ENCODE results near the gene ZNF865. TPM values are rescaled to one million over a fixed set of nuclear protein-coding genes. Genes with fewer than 3 reads are reported as not detected.

Gene ZNF865
- total RNA-seq, 3 donors from 2014 or later (not counting 1 experiment from before 2014, with no cell fraction given), result 18.5 to 22.1 (median 20.9) TPM

DNA sequence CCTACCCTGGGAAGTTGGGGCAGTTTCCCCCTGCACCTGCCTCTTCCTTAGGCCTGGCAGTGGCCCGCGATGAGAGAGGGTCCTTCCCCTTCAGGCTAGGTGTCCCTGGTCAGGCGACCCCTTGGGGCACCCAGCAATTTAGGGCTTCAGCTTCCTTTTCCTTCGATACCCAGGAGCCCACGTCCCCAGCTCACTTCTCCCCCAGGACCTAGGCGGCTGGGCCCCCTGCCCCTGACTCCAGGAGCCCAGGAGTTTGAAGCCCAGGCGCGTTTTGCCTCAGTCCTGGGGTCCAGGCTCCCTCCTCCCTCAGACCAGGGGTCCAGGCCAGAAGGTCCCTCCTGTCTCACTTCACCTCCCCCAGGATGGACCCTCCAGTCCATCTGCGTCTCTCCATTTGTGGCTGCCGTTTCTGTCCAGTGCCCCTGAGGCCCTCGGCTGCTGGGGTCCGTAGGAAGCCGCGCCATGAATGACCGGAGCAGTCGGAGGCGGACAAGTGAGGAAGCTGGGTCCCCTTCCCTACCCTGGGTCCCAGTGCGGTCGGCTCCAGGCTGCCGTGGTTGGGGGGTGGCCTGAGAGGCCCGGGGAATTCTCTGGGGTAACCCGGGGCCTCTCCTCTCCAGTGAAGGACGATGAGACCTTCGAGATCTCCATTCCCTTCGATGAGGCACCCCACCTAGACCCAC lies 43.3 kb downstream of the ZNF865 start:
- H3K36me3 ChIP-seq (ENCODE audit: control insufficient read depth, insufficient read depth, low read length), result peaks cover 13% of the 10 kb centered on the region
- DNase-seq (no peak), ATAC-seq (no peak)
- no peak for TF ChIP-seq CTCF (IDR thresholded peaks at IDR 0.05)
- no peaks in the 10 kb centered on the region for H3K9me3 ChIP-seq (ENCODE audit: control insufficient read depth, insufficient read depth, low read length)
- H3K27me3 ChIP-seq (ENCODE audit: control insufficient read depth, insufficient read depth, low read length), result no peaks in the 10 kb centered on the region
- H3K4me1 Mint-ChIP-seq, result peaks cover 7 to 33% of the 10 kb centered on the region in 2 donors
- peak overlapping the region; percentile 83 for H3K4me3 Mint-ChIP-seq
- peaks cover 44% of the 10 kb centered on the region for H3K4me1 ChIP-seq (ENCODE audit: control insufficient read depth, insufficient read depth, low read length)
- no peaks in the 10 kb centered on the region for H3K9me3 Mint-ChIP-seq
- WGBS (ENCODE audit: insufficient coverage), result 30% methylated on average over 22 of the region's 25 CpGs
- H3K27ac ChIP-seq (ENCODE audit: low read length), result peak overlapping the region; percentile 33
- no peaks in the 10 kb centered on the region for H3K36me3 Mint-ChIP-seq
- peaks cover 0 to 7% of the 10 kb centered on the region in 2 donors for H3K27me3 Mint-ChIP-seq (ENCODE audit: low read depth in 2 of 2)
- peak overlapping the region in 1 of 2 donors; percentile 76 for H3K27ac Mint-ChIP-seq
- peak overlapping the region; percentile 61 for H3K4me3 ChIP-seq (ENCODE audit: low read length)
- intact Hi-C loops (cut with micrococcal nuclease), result no loop called here

GRCh38 chr19:55649268-55650125 lies 44.0 kb downstream of the ZNF865 start:
- no peaks in the 10 kb centered on the region for H3K27me3 ChIP-seq (ENCODE audit: control insufficient read depth, insufficient read depth, low read length)
- peak overlapping the region; percentile 83 for H3K4me3 Mint-ChIP-seq
- H3K9me3 Mint-ChIP-seq, result no peaks in the 10 kb centered on the region
- intact Hi-C loops (cut with micrococcal nuclease), result loop anchor here (5.0 to 10.0 kb wide), 3 partner anchors 472 to 1455 kb away; partner anchors contain the start of genes TSEN34 and ZSCAN5A
- DNase-seq, result no peak
- H3K27ac ChIP-seq (ENCODE audit: low read length), result no peak overlapping the region
- WGBS (ENCODE audit: insufficient coverage), result 78% methylated on average over 17 of the region's 17 CpGs
- peaks cover 15 to 34% of the 10 kb centered on the region in 2 donors for H3K4me1 Mint-ChIP-seq
- no peaks in the 10 kb centered on the region for H3K36me3 Mint-ChIP-seq
- TF ChIP-seq CTCF (IDR thresholded peaks at IDR 0.05), result no peak
- H3K4me1 ChIP-seq (ENCODE audit: control insufficient read depth, insufficient read depth, low read length), result peaks cover 36% of the 10 kb centered on the region
- peaks cover 0 to 7% of the 10 kb centered on the region in 2 donors for H3K27me3 Mint-ChIP-seq (ENCODE audit: low read depth in 2 of 2)
- no peak for ATAC-seq
- H3K4me3 ChIP-seq (ENCODE audit: low read length), result no peak overlapping the region
- H3K9me3 ChIP-seq (ENCODE audit: control insufficient read depth, insufficient read depth, low read length), result no peaks in the 10 kb centered on the region
- H3K27ac Mint-ChIP-seq, result peak overlapping the region in 1 of 2 donors; percentile 65
- peaks cover 13% of the 10 kb centered on the region for H3K36me3 ChIP-seq (ENCODE audit: control insufficient read depth, insufficient read depth, low read length)

DNA sequence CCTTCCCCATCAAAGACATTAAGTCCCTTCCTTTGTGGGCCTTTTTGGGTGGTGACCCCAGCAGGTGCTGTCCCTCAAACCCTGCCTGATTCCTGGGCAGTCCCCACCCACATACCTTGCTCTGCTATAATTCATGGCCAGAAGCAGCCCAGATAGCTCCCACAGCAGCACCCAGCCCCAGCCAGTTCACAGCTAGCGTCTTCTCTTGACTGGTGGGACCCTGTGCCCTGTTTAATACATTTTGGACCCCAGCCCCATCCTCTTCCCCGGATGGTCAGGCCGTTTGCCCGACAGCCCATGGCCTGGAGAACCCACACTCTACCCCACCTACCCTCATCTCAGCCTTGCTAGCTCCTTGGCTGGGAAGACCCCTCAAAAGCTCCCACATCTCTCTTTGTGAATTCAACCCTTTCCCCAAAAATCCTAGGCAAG lies 44.7 kb downstream of the ZNF865 start:
- H3K27ac Mint-ChIP-seq, result peak overlapping the region in 1 of 2 donors; percentile 65
- peaks cover 33% of the 10 kb centered on the region for H3K4me1 ChIP-seq (ENCODE audit: control insufficient read depth, insufficient read depth, low read length)
- WGBS (ENCODE audit: insufficient coverage), result 94% methylated on average over 4 of the region's 4 CpGs
- H3K27me3 ChIP-seq (ENCODE audit: control insufficient read depth, insufficient read depth, low read length), result no peaks in the 10 kb centered on the region
- no peaks in the 10 kb centered on the region for H3K9me3 Mint-ChIP-seq
- H3K27ac ChIP-seq (ENCODE audit: low read length), result no peak overlapping the region
- H3K36me3 ChIP-seq (ENCODE audit: control insufficient read depth, insufficient read depth, low read length), result peaks cover 6% of the 10 kb centered on the region
- no peak for TF ChIP-seq CTCF (IDR thresholded peaks at IDR 0.05)
- ATAC-seq (no peak), DNase-seq (no peak)
- no peaks in the 10 kb centered on the region for H3K36me3 Mint-ChIP-seq
- H3K4me3 ChIP-seq (ENCODE audit: low read length), result no peak overlapping the region
- H3K4me3 Mint-ChIP-seq, result peak overlapping the region; percentile 37
- no peaks in the 10 kb centered on the region for H3K9me3 ChIP-seq (ENCODE audit: control insufficient read depth, insufficient read depth, low read length)
- H3K4me1 Mint-ChIP-seq, result peaks cover 17 to 32% of the 10 kb centered on the region in 2 donors
- peaks cover 0 to 7% of the 10 kb centered on the region in 2 donors for H3K27me3 Mint-ChIP-seq (ENCODE audit: low read depth in 2 of 2)
- intact Hi-C loops (cut with micrococcal nuclease), result loop anchor here (5.0 to 10.0 kb wide), 3 partner anchors 473 to 1455 kb away; partner anchors contain the start of genes TSEN34 and ZSCAN5A

All from natural killer cell (primary cell).